ENCODE measurements around the gene TMEM123. TPM values are rescaled to one million over a fixed set of nuclear protein-coding genes. Genes with fewer than 3 reads are reported as not detected.

Gene TMEM123
- total RNA-seq, 2 experiments from 2014 or later: 288 to 307 TPM

- Mint-ChIP-seq H3K27me3 (no peaks in the 10 kb centered on the region), H3K36me3 (ENCODE audit: low read depth) (peaks cover 82% of the 10 kb centered on the region), H3K9me3 (peaks cover 3% of the 10 kb centered on the region), H3K4me1 (ENCODE audit: low read depth) (peaks cover 61% of the 10 kb centered on the region), H3K27ac (peak overlapping the region; percentile 66), H3K4me3 (no peak overlapping the region)
- no peaks in the 10 kb centered on the region for H3K9me3 ChIP-seq (ENCODE audit: control insufficient read depth in 1 of 2, insufficient read depth in 1 of 2, low read length in 2 of 2)
- no peak overlapping the region for H3K4me3 ChIP-seq (ENCODE audit: low read length)
- intact Hi-C loops (cut with DNase I, micrococcal nuclease): loop anchor here in 1 of 2 experiments (2.0 kb wide), 1 partner anchor 58 kb away; no protein-coding TSS in a partner anchor
- H3K36me3 ChIP-seq (ENCODE audit: insufficient read depth, low read length): peaks cover 50% of the 10 kb centered on the region
- ATAC-seq (ENCODE audit: poor library complexity) (no peak), DNase-seq (peak in 1 of 14 experiments; percentile 36)
- no peaks in the 10 kb centered on the region for H3K27me3 ChIP-seq (ENCODE audit: control insufficient read depth in 1 of 2, insufficient read depth in 2 of 2, low read length in 2 of 2)
- H3K4me1 ChIP-seq (ENCODE audit: insufficient read depth, low read length): peaks cover 23% of the 10 kb centered on the region
- no peak overlapping the region for H3K27ac ChIP-seq (ENCODE audit: low read depth in 1 of 2, low read length in 2 of 2)
- ChIA-PET POLR2A (interaction anchor here (0.6 to 1.5 kb wide), 7 partner anchors 8 to 164 kb away, joined by 3 to 6 read pairs (median 4); partner anchors contain the start of gene TMEM123), CTCF (interaction anchor here (0.5 to 1.8 kb wide), 3 partner anchors 9 to 99 kb away, joined by 3 to 5 read pairs (median 5); no protein-coding TSS in a partner anchor)
- TF ChIP-seq, protein P1, sequence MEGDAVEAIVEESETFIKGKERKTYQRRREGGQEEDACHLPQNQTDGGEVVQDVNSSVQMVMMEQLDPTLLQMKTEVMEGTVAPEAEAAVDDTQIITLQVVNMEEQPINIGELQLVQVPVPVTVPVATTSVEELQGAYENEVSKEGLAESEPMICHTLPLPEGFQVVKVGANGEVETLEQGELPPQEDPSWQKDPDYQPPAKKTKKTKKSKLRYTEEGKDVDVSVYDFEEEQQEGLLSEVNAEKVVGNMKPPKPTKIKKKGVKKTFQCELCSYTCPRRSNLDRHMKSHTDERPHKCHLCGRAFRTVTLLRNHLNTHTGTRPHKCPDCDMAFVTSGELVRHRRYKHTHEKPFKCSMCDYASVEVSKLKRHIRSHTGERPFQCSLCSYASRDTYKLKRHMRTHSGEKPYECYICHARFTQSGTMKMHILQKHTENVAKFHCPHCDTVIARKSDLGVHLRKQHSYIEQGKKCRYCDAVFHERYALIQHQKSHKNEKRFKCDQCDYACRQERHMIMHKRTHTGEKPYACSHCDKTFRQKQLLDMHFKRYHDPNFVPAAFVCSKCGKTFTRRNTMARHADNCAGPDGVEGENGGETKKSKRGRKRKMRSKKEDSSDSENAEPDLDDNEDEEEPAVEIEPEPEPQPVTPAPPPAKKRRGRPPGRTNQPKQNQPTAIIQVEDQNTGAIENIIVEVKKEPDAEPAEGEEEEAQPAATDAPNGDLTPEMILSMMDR (IDR thresholded peaks at IDR 0.05): no peak
These were observed 59.3 kb downstream of the TMEM123 start for GRCh38 chr11:102393272-102393730.

GRCh38 chr11:102391549-102392237 lies 60.9 kb downstream of the TMEM123 start:
- intact Hi-C loops (cut with DNase I, micrococcal nuclease): loop anchor here (1.0 to 2.0 kb wide), 4 partner anchors 16 to 104 kb away; partner anchors contain the start of gene TMEM123 (in 1 of the 2)
- peaks cover 81% of the 10 kb centered on the region for H3K36me3 Mint-ChIP-seq (ENCODE audit: low read depth)
- CTCF ChIA-PET: interaction anchor here (0.9 to 3.6 kb wide), 7 partner anchors 18 to 221 kb away, joined by 3 to 16 read pairs (median 9); no protein-coding TSS in a partner anchor
- TF ChIP-seq, protein P1 (IDR thresholded peaks at IDR 0.05): no peak
- H3K9me3 ChIP-seq (ENCODE audit: control insufficient read depth in 1 of 2, insufficient read depth in 1 of 2, low read length in 2 of 2): no peaks in the 10 kb centered on the region
- ATAC-seq (ENCODE audit: poor library complexity) (no peak), DNase-seq (peak in 1 of 14 experiments; percentile 23)
- peaks cover 52% of the 10 kb centered on the region for H3K4me1 Mint-ChIP-seq (ENCODE audit: low read depth)
- H3K27ac ChIP-seq (ENCODE audit: low read depth in 1 of 2, low read length in 2 of 2): no peak overlapping the region
- H3K27me3 Mint-ChIP-seq: no peaks in the 10 kb centered on the region
- no peak overlapping the region for H3K4me3 Mint-ChIP-seq
- H3K36me3 ChIP-seq (ENCODE audit: insufficient read depth, low read length): peaks cover 44% of the 10 kb centered on the region
- POLR2A ChIA-PET: interaction anchor here (1.5 to 3.5 kb wide), 4 partner anchors 10 to 59 kb away, joined by 4 to 39 read pairs (median 6); no protein-coding TSS in a partner anchor
- no peaks in the 10 kb centered on the region for H3K27me3 ChIP-seq (ENCODE audit: control insufficient read depth in 1 of 2, insufficient read depth in 2 of 2, low read length in 2 of 2)
- H3K27ac Mint-ChIP-seq: peak overlapping the region; percentile 37
- peaks cover 23% of the 10 kb centered on the region for H3K4me1 ChIP-seq (ENCODE audit: insufficient read depth, low read length)
- H3K9me3 Mint-ChIP-seq: peaks cover 3% of the 10 kb centered on the region
- no peak overlapping the region for H3K4me3 ChIP-seq (ENCODE audit: low read length)

DNA sequence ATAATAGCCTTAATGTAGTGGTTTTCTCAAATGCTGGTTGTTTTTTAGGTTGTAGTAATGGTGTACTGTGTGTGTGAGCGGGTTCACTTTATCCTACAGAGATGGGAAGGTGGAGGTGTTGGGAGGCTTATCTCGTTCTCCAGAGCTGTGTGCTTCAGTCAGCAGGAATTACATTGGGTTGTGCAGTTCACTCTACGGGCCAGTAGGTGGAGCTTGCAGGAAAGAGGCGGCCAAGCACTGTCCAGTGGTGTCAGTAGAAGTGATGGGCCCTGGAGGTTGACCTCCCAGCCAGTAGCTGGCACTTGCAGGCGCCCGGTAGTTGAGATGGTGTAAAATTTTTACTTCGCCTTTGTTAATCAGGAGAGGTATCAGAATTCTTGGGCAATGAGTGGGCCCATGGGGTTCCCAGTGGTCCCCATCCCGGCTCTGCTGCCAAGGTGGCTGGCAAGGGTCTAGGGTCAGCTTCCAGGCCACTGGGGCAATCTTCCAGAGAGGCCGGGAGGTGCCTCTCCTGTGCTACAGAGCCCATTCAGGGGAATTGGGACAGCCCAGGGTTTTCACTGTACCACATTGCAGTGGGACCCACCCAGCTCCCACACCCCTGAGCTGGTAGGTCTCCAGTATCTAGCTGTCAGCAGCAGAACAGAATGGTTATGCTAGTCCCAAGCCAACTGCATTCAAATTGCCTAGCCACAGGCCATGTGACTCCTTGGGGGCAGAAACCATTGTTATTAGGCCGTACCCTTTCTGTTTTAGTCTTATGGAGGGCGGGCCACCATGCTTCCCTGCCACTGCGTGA lies 61.7 kb downstream of the TMEM123 start:
- no peaks in the 10 kb centered on the region for H3K9me3 ChIP-seq (ENCODE audit: control insufficient read depth in 1 of 2, insufficient read depth in 1 of 2, low read length in 2 of 2)
- Mint-ChIP-seq H3K4me1 (ENCODE audit: low read depth) (peaks cover 52% of the 10 kb centered on the region), H3K27me3 (no peaks in the 10 kb centered on the region), H3K9me3 (peaks cover 3% of the 10 kb centered on the region), H3K4me3 (no peak overlapping the region), H3K27ac (peak overlapping the region; percentile 37), H3K36me3 (ENCODE audit: low read depth) (peaks cover 81% of the 10 kb centered on the region)
- intact Hi-C loops (cut with DNase I, micrococcal nuclease): loop anchor here (1.0 to 2.0 kb wide), 2 partner anchors 62 to 104 kb away; partner anchors contain the start of gene TMEM123 (in 1 of the 2)
- TF ChIP-seq, protein P1 (IDR thresholded peaks at IDR 0.05): peak; percentile 90
- H3K4me3 ChIP-seq (ENCODE audit: low read length): no peak overlapping the region
- no peaks in the 10 kb centered on the region for H3K27me3 ChIP-seq (ENCODE audit: control insufficient read depth in 1 of 2, insufficient read depth in 2 of 2, low read length in 2 of 2)
- peak; percentile 76 for ATAC-seq (ENCODE audit: poor library complexity)
- H3K4me1 ChIP-seq (ENCODE audit: insufficient read depth, low read length): peaks cover 23% of the 10 kb centered on the region
- peak in 13 of 14 experiments; percentile 32 to 79 (median 45) for DNase-seq
- POLR2A ChIA-PET: interaction anchor here (0.6 to 3.5 kb wide), 10 partner anchors 8 to 105 kb away, joined by 3 to 39 read pairs (median 4); no protein-coding TSS in a partner anchor
- H3K27ac ChIP-seq (ENCODE audit: low read depth in 1 of 2, low read length in 2 of 2): peak overlapping the region in 1 of 2 donors; percentile 7
- peaks cover 41% of the 10 kb centered on the region for H3K36me3 ChIP-seq (ENCODE audit: insufficient read depth, low read length)
- CTCF ChIA-PET: interaction anchor here (0.6 to 3.6 kb wide), 28 partner anchors 9 to 105 kb away, joined by 3 to 16 read pairs (median 4); no protein-coding TSS in a partner anchor
